Esophagus muscularis mucosa (tissue), 3 donors: ENCODE measurements around the gene LMO2.

Source experiments
- POLR2A ChIP-seq: fragments of 450-650 bp; IDR thresholded peaks from one replicate; pipeline ENCODE4 v1.6.1; 2017; ENCODE audit warnings: antibody characterized with exemption, moderate library complexity, mild to moderate bottlenecking, low read depth
- TF ChIP-seq, protein P1 (sequence below), 3 experiments: fragments of 200-600 bp in 2 of 3; fragments of 450-650 bp in 1 of 3; sonication (generic) in 2 of 3; IDR thresholded peaks; one replicate each; pipeline ENCODE4 v1.5.1; 2017 to 2019; ENCODE audit warnings: antibody characterized with exemption in 3 of 3, mild to moderate bottlenecking in 2 of 3, moderate library complexity in 1 of 3

GRCh38 chr11:33910958-33911339 lies 19.1 kb upstream of the LMO2 start:
- TF ChIP-seq POLR2A = no peak
- TF ChIP-seq, protein P1, sequence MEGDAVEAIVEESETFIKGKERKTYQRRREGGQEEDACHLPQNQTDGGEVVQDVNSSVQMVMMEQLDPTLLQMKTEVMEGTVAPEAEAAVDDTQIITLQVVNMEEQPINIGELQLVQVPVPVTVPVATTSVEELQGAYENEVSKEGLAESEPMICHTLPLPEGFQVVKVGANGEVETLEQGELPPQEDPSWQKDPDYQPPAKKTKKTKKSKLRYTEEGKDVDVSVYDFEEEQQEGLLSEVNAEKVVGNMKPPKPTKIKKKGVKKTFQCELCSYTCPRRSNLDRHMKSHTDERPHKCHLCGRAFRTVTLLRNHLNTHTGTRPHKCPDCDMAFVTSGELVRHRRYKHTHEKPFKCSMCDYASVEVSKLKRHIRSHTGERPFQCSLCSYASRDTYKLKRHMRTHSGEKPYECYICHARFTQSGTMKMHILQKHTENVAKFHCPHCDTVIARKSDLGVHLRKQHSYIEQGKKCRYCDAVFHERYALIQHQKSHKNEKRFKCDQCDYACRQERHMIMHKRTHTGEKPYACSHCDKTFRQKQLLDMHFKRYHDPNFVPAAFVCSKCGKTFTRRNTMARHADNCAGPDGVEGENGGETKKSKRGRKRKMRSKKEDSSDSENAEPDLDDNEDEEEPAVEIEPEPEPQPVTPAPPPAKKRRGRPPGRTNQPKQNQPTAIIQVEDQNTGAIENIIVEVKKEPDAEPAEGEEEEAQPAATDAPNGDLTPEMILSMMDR (IDR thresholded peaks at IDR 0.05) = no peak
